Jurkat, Clone E6-1 (cell line): ENCODE data around the gene NOSTRIN. TPM values are rescaled to one million over a fixed set of nuclear protein-coding genes. Genes with fewer than 3 reads are reported as not detected.
A peak's percentile ranks its signal among the peaks of the same experiment; 100 is the strongest.
"Not testable (repeated sequence)": the region's sequence is repeated elsewhere in the genome, so short reads cannot be mapped to it uniquely, and the experiment has no call there.

ENCODE experiments used
- DNase-seq: peaks from one replicate; pipeline ENCODE4 v3.0.0-alpha.2; 2011; ENCODE audit warnings: low read depth, low spot score
- H3K4me3 ChIP-seq: 2 replicates; pipeline ENCODE4 v1.5.1; 2011; ENCODE audit warnings: mild to moderate bottlenecking, low read length, control low read depth, moderate library complexity
- polyA plus RNA-seq: library from polyadenylated mRNA; unstranded; fragments of >200 nt; gene quantifications from one replicate; pipeline ENCODE4 v1.2.1, GENCODE V29; 2012; ENCODE audit warnings: missing spikeins; ENCODE audit not compliant: insufficient read length, insufficient read depth

The NOSTRIN gene, protein sequence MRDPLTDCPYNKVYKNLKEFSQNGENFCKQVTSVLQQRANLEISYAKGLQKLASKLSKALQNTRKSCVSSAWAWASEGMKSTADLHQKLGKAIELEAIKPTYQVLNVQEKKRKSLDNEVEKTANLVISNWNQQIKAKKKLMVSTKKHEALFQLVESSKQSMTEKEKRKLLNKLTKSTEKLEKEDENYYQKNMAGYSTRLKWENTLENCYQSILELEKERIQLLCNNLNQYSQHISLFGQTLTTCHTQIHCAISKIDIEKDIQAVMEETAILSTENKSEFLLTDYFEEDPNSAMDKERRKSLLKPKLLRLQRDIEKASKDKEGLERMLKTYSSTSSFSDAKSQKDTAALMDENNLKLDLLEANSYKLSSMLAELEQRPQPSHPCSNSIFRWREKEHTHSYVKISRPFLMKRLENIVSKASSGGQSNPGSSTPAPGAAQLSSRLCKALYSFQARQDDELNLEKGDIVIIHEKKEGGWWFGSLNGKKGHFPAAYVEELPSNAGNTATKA
- polyA plus RNA-seq, result 1.5 TPM

DNA sequence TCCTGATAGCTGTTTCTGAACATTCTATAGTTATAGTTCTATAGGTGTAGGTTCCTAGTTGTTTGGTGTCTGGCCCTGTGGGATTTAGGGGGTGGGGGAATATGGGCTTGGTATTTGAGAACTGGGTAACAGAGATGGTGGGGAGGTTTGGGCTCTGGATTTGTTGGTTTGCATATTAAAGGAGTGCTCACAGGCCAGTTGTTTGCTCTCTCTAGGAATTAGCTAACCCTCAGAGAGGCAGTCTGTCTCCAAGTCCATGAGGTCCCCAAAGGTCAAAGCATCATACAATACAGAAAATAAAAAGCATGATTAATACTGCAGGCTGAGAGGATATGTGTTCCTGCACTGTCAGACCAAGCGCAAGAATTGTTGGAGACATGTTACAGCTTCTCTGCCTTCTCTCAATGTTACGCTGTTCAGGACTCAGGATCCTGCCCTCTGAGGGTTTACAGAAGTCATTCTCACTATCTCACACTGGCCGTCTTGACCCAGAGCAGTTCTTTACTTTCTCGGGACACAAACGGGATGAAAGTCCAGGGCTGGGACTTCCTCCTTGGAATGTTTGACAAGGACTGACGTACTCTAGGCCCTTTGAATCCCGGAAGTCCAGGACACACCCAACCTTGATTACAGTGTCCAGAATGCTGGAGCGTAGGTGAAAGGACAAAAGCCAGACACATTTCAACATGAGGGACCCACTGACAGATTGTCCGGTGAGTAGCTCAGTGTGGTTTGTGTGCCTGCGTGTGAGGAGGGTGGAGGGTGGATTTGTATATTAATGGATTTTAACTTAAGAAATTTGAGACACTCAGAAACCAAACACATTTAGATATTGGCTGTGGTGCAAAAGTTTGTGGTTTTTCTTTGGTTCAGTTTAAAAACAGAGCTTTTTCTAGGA is at the start of gene NOSTRIN:
NOSTRIN (plus strand) TSS at position 677 of the 898 bp plus-strand sequence; CDS start at position 687, 10 bp downstream.
- DNase-seq, result no peak
- H3K4me3 ChIP-seq, result no peak within 1 kb of the TSS

DNA sequence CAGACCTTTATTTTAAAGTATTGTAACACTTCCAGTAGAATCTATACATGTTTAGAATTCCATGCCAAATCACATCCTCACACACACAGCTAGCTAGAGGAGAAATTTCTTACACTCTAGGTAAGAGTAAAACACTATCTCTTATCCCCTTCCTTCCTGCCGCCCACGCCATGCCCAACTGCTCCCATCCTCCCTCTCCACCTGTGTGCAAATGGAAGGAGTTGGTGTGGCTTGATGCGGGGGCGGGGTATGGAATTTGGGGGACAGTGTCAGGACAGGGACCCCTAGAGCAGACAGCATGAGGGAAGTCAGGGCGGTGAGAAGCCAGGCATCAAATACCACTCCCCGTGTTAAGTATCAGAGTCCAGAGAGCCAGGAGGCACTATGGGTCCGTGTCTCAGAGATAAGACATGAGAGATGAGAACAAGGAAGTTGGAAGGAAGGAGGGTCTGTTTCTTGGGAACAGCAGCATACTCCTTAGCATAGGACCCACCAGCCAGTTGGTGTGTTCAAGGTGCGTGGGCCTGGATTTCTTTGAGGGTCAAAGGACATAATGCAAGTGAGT is 48.6 kb upstream of the NOSTRIN start:
- H3K4me3 ChIP-seq, result no peak overlapping the region
- no peak for DNase-seq

DNA sequence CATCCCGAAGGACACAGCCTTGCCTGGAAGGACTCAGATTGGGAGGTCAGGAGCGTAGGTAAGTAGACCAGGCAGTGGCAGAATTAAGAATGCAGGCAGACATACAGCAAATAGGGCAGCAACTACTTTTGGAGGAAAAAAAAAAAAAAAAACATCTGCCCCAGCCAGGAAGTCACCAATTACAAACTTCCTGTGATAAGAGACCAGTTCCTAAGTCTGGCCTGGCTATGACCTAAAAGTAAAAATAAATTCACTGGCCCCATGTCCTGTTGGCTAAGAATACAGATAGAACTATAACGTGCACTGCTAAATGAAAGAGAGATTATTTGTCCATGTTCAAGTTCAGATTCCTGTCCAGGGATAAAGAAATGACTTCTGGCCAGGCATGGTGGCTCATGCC is 45.2 kb upstream of the NOSTRIN start:
- no peak overlapping the region for H3K4me3 ChIP-seq
- DNase-seq, result no peak

DNA sequence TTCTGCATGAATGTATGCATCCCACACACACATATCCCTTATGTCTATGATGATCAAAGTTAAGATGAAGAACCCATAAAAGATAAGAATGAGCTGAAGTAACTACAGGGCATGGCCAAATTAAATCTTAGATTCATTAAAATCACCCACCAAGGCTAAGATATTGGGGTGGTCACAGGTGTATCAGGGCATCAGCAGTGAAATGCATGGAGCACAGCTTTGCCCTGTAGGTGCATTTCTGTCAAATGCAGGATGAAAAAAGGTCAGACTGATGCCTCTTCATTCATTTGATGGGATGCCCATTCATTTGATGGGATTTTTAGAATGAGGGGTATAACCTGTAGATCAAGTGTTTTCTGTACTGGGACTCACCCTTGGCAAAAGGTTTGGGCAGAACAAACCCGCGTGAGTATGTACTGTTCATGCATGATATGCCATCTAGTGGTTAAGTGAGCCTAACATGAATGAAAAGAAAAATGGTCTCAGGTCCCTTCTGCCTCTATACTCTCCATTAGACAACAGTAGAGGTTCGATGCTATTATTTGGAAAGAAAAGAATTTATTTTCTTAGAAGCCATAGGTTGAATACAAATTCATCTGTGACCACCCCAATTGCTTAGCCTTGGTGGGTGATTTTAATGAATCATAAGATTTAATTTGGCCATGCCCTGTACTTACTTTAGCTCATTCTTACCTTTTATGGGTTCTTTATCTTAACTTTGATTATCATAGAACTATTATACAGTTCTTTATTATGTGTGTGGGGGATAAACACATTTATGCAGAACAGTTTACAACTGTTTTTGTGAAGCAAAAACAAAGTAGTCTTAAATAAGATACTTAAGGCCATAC is 43.2 kb upstream of the NOSTRIN start:
- peak; percentile 35 for DNase-seq

DNA sequence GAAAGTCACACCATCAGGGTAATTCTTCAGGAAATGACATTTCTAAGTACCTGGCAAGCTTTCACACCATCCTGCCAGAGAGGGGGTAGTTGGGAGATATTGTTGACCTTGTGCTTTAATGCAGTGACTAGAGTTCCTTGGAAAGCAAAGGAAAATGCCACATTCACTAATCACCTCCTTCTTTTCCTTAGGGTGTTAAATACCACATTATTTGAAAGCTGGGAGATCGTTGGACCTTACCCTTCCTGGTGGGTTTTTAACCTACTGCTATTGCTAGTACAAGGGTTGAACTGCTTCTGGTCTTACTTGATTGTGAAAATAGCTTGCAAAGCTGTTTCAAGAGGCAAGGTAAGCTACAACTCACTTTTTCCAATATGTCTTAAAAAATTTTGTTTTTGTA is 37.0 kb upstream of the NOSTRIN start:
- no peak overlapping the region for H3K4me3 ChIP-seq
- DNase-seq, result no peak

More for the DNA sequence above, 43.2 kb upstream of the NOSTRIN start:
- H3K4me3 ChIP-seq, result no peak overlapping the region

DNA sequence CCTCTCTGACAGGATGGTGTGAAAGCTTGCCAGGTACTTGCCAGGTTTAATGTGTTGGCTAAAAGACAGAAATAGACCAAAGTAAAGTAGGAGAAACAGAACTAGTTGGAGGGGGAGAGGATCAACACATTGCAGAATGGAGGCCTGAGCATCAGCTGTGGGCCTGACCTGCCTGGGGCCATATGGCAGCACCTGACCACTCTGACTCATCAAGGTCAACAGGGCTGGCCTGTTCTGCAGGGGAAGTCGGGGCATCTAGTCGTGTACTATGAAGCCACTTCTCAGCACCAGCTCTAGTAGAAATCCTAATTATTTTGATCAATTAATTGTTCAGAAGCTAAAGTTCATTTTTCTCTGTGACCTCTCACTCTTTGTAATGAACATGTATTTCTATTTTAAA is 35.8 kb upstream of the NOSTRIN start:
- no peak overlapping the region for H3K4me3 ChIP-seq
- DNase-seq, result no peak

DNA sequence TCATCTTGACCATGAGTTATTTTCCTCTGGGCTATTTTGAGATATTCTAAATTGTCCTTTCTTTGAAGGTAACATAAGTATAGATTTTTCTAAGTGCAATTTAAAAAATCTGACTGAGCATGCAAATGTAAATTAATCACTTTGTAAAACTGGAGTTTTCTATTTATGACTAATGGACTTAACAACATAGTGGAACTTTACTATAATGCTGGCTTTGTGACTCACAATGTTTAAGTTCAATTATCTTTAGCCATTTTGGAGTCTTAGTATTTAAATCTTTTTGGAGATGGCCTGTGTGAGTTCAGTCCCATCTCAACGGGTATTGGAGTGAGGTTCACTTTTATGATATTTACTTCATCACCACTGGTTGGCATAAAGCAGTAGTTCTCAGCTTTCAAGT is 35.2 kb upstream of the NOSTRIN start:
- no peak overlapping the region for H3K4me3 ChIP-seq
- no peak for DNase-seq

DNA sequence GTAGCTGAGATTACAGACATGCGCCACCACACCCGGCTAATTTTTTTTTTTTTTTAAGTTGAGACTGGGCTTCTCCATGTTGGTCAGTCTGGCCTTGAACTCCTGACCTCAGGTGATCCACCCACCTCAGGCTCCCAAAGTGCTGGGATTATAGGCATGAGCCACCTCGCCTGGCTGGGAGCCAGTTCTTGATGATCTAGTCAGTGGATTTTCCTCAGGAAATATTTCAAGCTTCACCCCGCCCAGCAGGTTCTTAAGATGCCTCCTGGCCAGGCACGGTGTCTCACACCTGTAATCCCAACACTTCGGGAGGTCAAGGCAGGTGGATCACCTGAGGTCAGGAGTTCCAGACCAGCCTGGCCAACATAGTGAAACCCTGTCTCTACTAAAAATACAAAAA is 34.1 kb upstream of the NOSTRIN start:
- not testable (repeated sequence) for DNase-seq, H3K4me3 ChIP-seq

DNA sequence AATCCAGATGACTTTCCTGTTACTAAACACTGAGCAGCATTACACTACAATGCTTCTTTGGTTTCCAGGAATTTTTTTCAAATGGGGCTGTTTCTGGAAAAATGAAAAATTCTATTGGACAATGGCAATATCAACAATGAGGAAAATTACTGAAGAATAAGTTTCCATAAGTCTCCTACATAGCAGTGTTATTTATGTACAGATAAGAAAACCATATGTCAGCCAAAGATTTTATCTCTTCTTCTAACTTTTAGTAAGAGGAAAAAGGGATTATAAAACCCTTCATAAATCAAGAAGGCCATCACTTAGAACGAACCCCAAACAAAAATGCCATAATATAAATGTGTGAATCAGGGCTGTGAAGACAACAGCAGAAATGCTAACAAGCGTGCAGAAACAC is 31.6 kb upstream of the NOSTRIN start:
- DNase-seq, result no peak
- H3K4me3 ChIP-seq, result no peak overlapping the region

DNA sequence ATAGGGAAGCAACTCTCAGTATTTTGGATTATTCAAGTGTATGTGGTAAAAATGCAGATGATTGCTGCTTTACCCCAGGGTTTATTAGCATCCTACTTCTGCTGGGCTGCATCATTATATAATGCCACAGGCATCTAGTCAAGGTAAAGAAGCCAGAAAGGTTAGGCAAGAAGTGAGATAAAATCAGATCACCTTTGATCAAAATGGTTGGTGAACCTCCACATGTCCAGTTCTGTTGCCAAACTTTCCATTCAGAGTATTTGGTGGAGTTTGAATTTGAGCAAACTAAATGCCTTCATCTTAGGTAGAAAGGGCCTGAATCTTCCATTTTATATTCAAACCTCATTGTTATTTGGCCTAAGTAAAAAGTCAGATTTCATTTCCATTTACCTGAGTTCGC is 29.7 kb upstream of the NOSTRIN start:
- no peak overlapping the region for H3K4me3 ChIP-seq
- DNase-seq, result no peak

DNA sequence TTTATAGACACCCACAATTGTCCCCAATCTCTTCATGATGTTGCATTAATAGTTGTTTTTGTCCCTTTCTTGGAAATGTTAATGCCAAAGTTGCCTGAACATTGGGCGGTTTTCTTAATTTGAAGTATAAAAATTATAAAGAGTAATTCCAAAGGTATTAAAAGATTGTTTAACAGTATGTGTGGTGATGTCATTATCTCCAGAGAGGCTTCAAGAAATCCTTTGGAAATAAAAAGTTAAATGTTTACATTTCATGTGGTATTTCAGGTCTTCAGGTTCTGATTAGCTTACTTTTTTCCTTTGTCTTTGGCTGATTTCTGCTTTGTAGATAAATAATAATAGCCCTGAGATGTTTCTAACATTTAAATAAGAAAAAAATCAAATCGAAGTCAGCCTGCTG is 29.3 kb upstream of the NOSTRIN start:
- no peak overlapping the region for H3K4me3 ChIP-seq
- DNase-seq, result no peak

DNA sequence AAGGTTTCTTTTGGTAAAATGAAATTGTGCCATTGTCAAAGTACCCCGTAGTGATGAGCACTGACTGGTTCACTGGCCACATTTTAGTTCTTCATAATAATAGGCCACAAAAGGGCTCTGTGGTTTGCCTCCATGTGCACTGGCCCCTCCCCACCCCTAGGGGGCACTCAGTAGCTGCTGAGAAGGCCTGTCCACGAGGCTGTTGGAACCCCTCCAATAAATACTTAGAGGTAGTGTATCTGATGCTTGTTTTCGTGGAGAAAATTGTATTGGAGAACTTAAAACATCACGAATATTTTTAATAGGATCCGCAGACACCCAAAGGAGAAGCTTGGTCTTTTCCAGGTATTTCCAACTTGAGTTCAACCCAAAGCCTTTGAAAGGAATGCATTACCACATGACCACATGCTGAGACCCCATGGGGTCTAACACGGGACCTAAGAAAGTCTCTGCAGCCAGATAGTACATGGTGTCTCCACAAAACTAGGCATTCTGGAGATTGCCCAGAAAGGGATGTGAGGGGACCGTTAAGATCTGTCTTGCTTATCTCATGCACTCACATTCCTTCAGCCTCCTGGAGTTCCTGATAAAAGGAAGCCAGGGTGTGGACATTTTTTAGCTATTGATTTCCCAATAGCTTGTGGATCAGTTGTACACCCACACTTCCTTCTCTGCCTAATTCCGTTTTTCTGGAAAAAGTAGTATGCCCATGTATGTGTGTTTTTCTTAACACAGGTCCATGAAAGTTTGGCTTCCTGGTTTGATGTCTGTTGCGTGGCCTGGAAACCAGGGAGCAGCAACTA is 28.5 kb upstream of the NOSTRIN start:
- peak; percentile 40 for DNase-seq
- no peak overlapping the region for H3K4me3 ChIP-seq

DNA sequence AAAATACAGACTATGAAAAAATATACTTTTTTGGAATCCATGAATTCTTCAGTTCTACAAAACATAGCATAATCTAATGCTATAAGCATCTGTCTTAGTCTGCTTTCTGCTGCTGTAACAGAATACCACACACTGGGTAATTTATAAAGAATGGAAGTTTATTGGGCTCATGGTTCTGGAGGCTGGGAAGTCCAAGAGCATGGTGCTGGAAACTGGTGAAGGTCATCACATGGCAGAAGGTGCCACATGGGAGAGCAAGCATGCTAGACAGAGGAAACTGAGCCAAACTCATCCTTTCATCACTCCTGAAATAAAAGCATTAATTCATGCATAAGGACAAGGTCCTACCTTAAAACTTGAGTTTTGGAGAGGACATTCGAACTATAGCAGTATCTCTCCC is 26.6 kb upstream of the NOSTRIN start:
- DNase-seq, result no peak
- no peak overlapping the region for H3K4me3 ChIP-seq

DNA sequence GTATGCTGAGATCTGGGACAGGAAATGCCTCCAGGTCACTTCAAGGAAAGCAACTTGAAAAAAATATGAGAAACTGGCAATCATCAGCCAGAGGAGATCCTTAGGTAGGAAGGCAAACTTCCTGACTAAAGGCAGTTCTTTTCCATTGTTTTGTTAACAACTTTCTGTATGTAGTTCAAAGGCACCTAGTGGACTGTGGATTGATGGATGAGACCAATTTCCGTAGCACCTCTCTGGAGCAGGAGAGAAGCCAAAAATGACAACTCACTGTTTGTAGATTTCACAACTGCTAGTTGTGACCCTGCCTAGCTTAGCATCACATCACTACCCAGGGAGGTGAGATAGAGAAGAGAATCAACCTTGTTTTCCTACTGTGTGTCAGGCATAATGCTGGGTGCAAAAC is 21.8 kb upstream of the NOSTRIN start:
- no peak overlapping the region for H3K4me3 ChIP-seq
- no peak for DNase-seq

DNA sequence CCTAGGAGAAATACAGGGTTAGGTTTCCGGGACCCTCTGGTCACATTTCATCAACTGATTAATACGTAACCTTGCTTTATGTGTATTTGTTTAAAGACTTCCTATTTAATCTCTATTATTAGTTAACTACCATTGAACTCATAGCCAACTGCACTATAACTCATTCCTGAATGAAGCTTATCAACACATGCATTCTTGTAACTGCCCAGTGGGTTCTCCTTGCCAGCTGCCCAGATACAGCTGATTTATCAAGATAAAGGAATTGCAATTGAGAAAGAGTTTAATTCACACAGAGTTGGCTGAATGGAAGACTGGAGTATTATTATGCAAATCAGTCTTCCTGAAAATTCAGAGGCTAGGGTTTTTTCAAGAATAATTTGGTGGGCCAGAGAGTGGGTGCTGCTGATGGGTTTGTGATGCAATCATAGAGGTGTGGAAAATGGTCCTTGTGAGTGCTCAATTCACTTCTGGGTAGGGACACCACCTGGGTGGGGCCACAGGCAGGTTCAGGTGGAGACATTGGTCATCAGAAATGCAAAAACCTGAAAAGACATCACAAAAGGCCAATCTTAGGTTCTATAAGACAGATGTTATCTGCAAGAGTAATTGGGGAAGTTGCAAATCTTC is 21.1 kb upstream of the NOSTRIN start:
- DNase-seq, result no peak

DNA sequence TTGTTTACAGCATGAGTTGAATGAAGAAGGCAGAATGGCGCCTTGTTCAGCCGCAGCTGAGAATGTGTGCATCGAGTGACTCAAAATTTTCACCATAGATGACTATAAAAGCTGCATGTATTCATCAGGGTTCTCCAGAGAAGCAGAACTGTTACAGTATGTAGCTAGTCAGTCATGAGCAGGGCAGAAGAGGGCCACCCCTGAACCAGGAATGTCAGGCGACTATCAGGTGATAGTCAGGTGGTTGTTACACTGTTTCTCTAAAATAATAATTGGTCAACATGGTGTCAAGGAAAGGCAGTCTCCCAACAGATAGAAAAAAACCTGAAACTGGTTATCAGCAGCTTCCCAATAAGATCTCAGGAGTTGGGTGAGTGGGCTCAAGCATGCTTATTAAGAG is 20.2 kb upstream of the NOSTRIN start:
- no peak overlapping the region for H3K4me3 ChIP-seq
- DNase-seq, result no peak

More for the DNA sequence above, 21.1 kb upstream of the NOSTRIN start:
- H3K4me3 ChIP-seq, result no peak overlapping the region

DNA sequence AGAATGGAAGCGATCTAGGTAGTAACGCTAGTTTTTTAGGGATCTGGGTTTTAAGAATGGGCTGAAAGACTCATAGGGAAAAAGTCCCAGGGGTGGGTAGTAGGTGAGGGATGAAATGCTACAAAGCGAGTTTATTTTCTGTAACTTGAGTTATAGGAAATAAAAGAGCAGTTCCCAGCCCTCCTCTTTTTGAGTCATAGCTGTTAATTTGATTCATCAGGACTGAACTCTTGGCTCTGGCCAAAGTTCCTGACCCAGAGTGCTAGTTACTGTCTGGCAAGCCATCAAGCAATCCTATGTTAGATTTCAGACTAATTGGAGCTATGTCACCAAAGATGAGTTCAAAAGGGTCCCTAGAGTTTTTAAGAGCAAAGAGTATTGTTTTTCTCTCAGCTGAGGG is 17.4 kb upstream of the NOSTRIN start:
- H3K4me3 ChIP-seq, result no peak overlapping the region

More for the DNA sequence above, 17.4 kb upstream of the NOSTRIN start:
- DNase-seq, result no peak
